Uterus (tissue), 4 donors: ENCODE results near the gene LRRC71. TPM values are rescaled to one million over a fixed set of nuclear protein-coding genes. Genes with fewer than 3 reads are reported as not detected.

Experiments
- DNase-seq, 2 donors: peaks; one replicate each; pipeline ENCODE4 v3.0.0-alpha.2; 2019 to 2020
- H3K27ac ChIP-seq, 2 donors: fragments of 200-600 bp; sonication (generic); 1 replicate in 1 of 2; 2 replicates in 1 of 2; pipeline ENCODE4 v1.5.1; 2016 to 2018
- H3K27me3 ChIP-seq, 2 donors: fragments of 200-600 bp; sonication (generic); one replicate each; pipeline ENCODE4 v1.5.1; 2018 to 2019; ENCODE audit warnings: control low read depth in 1 of 2
- H3K36me3 ChIP-seq, 2 donors: fragments of 200-600 bp; sonication (generic); one replicate each; pipeline ENCODE4 v1.5.1; 2019; ENCODE audit warnings: control low read depth in 1 of 2
- H3K4me1 ChIP-seq, 2 donors: fragments of 200-600 bp; sonication (generic); one replicate each; pipeline ENCODE4 v1.5.1; 2018 to 2019; ENCODE audit warnings: control low read depth in 1 of 2
- H3K4me3 ChIP-seq, 2 donors: fragments of 200-600 bp; sonication (generic); 1 replicate in 1 of 2; 2 replicates in 1 of 2; pipeline ENCODE4 v1.5.1; 2018 to 2019; ENCODE audit warnings: mild to moderate bottlenecking in 1 of 2
- H3K9me3 ChIP-seq, 2 donors: fragments of 200-600 bp; sonication (generic); one replicate each; pipeline ENCODE4 v1.5.1; 2019; ENCODE audit warnings: control low read depth in 1 of 2
- POLR2A ChIP-seq, 2 donors: fragments of 450-650 bp; IDR thresholded peaks; one replicate each; pipeline ENCODE4 v1.6.1; 2016; ENCODE audit warnings: antibody characterized with exemption in 2 of 2, mild to moderate bottlenecking in 1 of 2, moderate library complexity in 1 of 2
- intact Hi-C: fragments of 100-400 bp; cut with DNase I; formaldehyde crosslinking; loops from one replicate; pipeline ENCODE4 v1.15.1; 2023; ENCODE audit warnings: low total_unique reads
- total RNA-seq, 4 donors: library from RNA; depleted of rRNA in 3 of 4; stranded (reverse); fragments of >200 nt in 3 of 4; gene quantifications; one replicate each; pipeline versions ENCODE4 v1.1.0 to v1.2.4, GENCODE V29; 2014 to 2023
- TF ChIP-seq, protein P1 (sequence below), 4 experiments: fragments of 200-600 bp in 2 of 4; fragments of 450-650 bp in 2 of 4; sonication (generic) in 2 of 4; IDR thresholded peaks; one replicate each; pipeline ENCODE4 v1.5.1; 2016 to 2019; ENCODE audit warnings: antibody characterized with exemption in 4 of 4, mild to moderate bottlenecking in 2 of 4, moderate library complexity in 1 of 4
- donor health status: DM: yes; HTN: yes; CAD: no.

Gene LRRC71
- total RNA-seq, 4 donors from 2014 or later: 0.48 to 3.8 (median 0.91) TPM; not detected in 1

DNA sequence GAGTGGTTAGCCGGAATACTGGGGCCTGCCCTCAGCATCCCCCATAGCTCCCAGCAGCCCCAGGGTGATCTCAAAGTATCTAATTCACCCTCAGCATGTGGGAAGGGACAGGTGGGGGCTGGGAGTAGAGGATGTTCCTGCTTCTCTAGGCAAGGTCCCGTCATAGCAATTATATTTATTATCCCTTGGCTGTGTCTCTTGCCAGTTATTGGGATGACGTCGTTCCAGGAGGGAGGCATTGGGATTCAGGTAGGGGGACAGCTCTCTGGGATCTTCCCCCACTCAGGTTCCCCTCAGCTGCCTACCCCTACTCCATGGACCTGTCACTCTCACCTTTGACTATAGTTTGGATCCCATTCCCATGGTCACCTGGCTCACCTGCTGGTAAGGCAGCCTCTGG lies 38.8 kb upstream of the LRRC71 start:
- intact Hi-C loops: loop anchor here (10.0 kb wide), 1 partner anchor 187 kb away; no protein-coding TSS in a partner anchor
- Histone ChIP-seq H3K27ac (no peak overlapping the region), H3K36me3 (no peaks in the 10 kb centered on the region), H3K9me3 (no peaks in the 10 kb centered on the region), H3K4me1 (no peaks in the 10 kb centered on the region), H3K27me3 (no peaks in the 10 kb centered on the region), H3K4me3 (no peak overlapping the region)
- TF ChIP-seq, protein P1, sequence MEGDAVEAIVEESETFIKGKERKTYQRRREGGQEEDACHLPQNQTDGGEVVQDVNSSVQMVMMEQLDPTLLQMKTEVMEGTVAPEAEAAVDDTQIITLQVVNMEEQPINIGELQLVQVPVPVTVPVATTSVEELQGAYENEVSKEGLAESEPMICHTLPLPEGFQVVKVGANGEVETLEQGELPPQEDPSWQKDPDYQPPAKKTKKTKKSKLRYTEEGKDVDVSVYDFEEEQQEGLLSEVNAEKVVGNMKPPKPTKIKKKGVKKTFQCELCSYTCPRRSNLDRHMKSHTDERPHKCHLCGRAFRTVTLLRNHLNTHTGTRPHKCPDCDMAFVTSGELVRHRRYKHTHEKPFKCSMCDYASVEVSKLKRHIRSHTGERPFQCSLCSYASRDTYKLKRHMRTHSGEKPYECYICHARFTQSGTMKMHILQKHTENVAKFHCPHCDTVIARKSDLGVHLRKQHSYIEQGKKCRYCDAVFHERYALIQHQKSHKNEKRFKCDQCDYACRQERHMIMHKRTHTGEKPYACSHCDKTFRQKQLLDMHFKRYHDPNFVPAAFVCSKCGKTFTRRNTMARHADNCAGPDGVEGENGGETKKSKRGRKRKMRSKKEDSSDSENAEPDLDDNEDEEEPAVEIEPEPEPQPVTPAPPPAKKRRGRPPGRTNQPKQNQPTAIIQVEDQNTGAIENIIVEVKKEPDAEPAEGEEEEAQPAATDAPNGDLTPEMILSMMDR (IDR thresholded peaks at IDR 0.05): no peak
- no peak for TF ChIP-seq POLR2A (IDR thresholded peaks at IDR 0.05)
- no peak for DNase-seq

DNA sequence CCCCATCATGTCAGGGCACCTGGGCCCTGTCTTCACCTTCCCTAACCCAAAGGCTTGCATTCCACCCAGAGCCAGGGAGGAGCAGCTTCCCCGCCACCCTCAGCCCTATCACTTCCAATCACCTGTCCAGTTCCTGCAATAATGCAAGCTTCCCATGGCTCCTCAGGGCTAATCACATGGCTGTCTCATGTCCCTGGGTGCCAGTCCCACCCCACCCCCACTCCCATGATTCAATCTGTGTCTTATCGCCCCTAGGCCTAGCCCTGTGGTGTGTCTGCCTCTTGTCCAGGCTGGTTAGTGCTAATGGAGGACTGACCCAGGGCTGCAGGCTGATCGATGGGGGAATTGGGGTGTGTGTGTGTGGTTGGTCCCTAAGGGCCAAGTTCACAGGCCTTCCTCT lies 37.9 kb upstream of the LRRC71 start:
- Histone ChIP-seq H3K27ac (no peak overlapping the region), H3K4me1 (no peaks in the 10 kb centered on the region), H3K4me3 (no peak overlapping the region), H3K27me3 (no peaks in the 10 kb centered on the region), H3K9me3 (no peaks in the 10 kb centered on the region), H3K36me3 (no peaks in the 10 kb centered on the region)
- TF ChIP-seq POLR2A (IDR thresholded peaks at IDR 0.05): no peak
- TF ChIP-seq, protein P1 (IDR thresholded peaks at IDR 0.05): no peak
- intact Hi-C loops: loop anchor here (10.0 kb wide), 1 partner anchor 188 kb away; no protein-coding TSS in a partner anchor
- no peak for DNase-seq

DNA sequence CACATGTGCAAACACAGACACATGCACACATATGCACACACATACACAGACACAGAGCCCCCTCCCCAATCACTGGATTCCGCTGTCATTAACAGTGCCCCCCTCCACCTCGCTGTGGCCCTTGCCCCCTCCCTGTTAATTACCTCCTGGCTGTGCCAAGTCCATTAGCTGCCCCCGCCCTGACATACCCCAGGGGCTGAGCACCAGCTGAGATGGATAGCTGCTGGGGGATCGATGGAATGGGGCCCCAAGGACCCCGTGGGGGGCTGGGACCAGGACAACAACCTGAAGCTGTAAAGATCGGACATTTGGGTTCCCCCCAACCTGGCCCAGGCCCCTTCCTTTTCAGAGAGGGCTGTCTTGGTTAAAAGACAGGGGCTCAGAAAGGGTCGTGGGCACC lies 36.5 kb upstream of the LRRC71 start:
- no peaks in the 10 kb centered on the region for H3K9me3 ChIP-seq
- intact Hi-C loops: loop anchor here (10.0 kb wide), 1 partner anchor 189 kb away; no protein-coding TSS in a partner anchor
- TF ChIP-seq, protein P1 (IDR thresholded peaks at IDR 0.05): no peak

DNA sequence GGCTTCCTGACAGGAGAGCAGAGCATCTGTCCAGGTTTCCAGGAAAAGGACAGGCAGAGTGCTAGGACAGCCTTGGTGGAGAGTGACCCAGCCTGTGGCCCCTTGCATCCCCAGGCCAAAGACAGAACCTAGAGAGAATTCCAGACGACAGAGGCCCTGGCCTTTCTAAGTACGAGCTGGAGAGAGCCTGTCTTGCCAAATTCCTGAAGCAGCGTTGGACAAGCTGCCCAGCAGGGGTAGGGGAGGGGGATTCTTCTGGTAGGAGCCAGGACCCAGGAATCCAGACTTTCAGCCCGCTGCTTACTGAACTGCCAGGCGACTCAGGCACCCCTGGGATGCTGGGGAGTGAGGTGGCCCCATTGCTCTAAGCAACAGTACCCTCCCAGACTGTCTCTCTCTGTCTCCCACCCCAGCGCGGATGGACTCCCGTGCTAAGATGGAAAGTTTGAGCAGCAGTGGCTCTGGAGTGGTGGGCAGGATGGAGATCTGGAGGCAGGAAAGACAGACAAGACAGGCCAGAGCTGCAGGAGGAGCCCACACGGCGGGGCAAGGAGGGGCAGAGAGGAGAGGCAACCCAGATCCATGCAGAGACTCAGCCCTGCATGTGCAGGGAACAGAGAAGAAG lies 35.8 kb upstream of the LRRC71 start:
- H3K27ac ChIP-seq: peak overlapping the region in 1 of 2 donors; percentile 20
- intact Hi-C loops: loop anchor here (10.0 kb wide), 1 partner anchor 190 kb away; no protein-coding TSS in a partner anchor
- H3K36me3 ChIP-seq: no peaks in the 10 kb centered on the region
- no peaks in the 10 kb centered on the region for H3K4me1 ChIP-seq
- H3K27me3 ChIP-seq: no peaks in the 10 kb centered on the region
- TF ChIP-seq, protein P1 (IDR thresholded peaks at IDR 0.05): no peak
- no peak for TF ChIP-seq POLR2A (IDR thresholded peaks at IDR 0.05)
- H3K4me3 ChIP-seq: no peak overlapping the region
- no peak for DNase-seq
- no peaks in the 10 kb centered on the region for H3K9me3 ChIP-seq

More for the DNA sequence above, 36.5 kb upstream of the LRRC71 start:
- Histone ChIP-seq H3K27me3 (no peaks in the 10 kb centered on the region), H3K4me3 (no peak overlapping the region), H3K4me1 (no peaks in the 10 kb centered on the region), H3K36me3 (no peaks in the 10 kb centered on the region), H3K27ac (no peak overlapping the region)
- no peak for DNase-seq

DNA sequence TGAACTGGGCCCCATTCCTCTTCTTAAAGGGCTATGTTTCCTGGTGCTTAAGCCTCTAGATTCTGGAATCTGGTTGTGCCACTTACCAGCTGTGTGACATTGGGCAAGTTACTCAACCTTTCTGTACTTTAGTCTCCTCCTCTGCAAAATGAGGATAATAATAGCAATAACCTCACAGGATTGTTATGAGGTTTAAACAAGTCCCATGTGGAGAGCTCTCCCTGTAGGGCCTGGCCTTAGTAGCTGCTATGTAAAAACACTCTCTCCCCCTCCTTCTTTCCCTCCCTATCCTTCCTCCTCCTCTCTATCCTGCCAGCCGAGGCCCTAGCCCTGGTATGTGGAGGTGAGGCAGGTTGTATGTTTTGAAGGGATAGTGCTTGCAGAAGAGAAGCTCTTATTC lies 35.1 kb upstream of the LRRC71 start:
- Histone ChIP-seq H3K4me3 (no peak overlapping the region), H3K36me3 (no peaks in the 10 kb centered on the region), H3K27ac (no peak overlapping the region), H3K27me3 (no peaks in the 10 kb centered on the region), H3K4me1 (no peaks in the 10 kb centered on the region), H3K9me3 (no peaks in the 10 kb centered on the region)
- no peak for TF ChIP-seq POLR2A (IDR thresholded peaks at IDR 0.05)
- TF ChIP-seq, protein P1 (IDR thresholded peaks at IDR 0.05): no peak
- DNase-seq: no peak
- intact Hi-C loops: loop anchor here (10.0 kb wide), 1 partner anchor 191 kb away; no protein-coding TSS in a partner anchor
